H9 (cell line): ENCODE results near the gene DCANP1. TPM values are rescaled to one million over a fixed set of nuclear protein-coding genes. Genes with fewer than 3 reads are reported as not detected.

Experiments
- DNase-seq: peaks from one replicate; pipeline ENCODE4 v3.0.0-alpha.2; 2017
- H2AFZ ChIP-seq: one replicate; pipeline ENCODE4 v1.6.1; 2013; ENCODE audit warnings: mild to moderate bottlenecking, low read length, control low read depth, moderate library complexity
- H2AK5ac ChIP-seq: 2 replicates; pipeline ENCODE4 v1.6.1; 2013; ENCODE audit warnings: low read length, control low read depth, mixed read lengths; ENCODE audit not compliant: insufficient read length
- H2BK120ac ChIP-seq: one replicate; pipeline ENCODE4 v1.6.1; 2013; ENCODE audit warnings: low read depth, mild to moderate bottlenecking, low read length, control low read depth, inconsistent platforms; ENCODE audit not compliant: poor library complexity, severe bottlenecking
- H2BK12ac ChIP-seq: 2 replicates; pipeline ENCODE4 v1.6.1; 2013; ENCODE audit warnings: low read length, control low read depth, mixed read lengths, low read depth; ENCODE audit not compliant: insufficient read length
- H2BK15ac ChIP-seq: 2 replicates; pipeline ENCODE4 v1.6.1; 2013; ENCODE audit warnings: low read depth, low read length, control low read depth
- H2BK20ac ChIP-seq: one replicate; pipeline ENCODE4 v1.6.1; 2013; ENCODE audit warnings: low read depth, mild to moderate bottlenecking, low read length, control low read depth, inconsistent platforms; ENCODE audit not compliant: poor library complexity, severe bottlenecking
- H2BK5ac ChIP-seq: 2 replicates; pipeline ENCODE4 v1.6.1; 2013; ENCODE audit warnings: low read length, control low read depth, mixed read lengths; ENCODE audit not compliant: insufficient read length
- H3K14ac ChIP-seq: 2 replicates; pipeline ENCODE4 v1.6.1; 2013; ENCODE audit warnings: low read length, control low read depth; ENCODE audit not compliant: insufficient read depth
- H3K18ac ChIP-seq: 2 replicates; pipeline ENCODE4 v1.6.1; 2013; ENCODE audit warnings: low read depth, mild to moderate bottlenecking, mixed read lengths, low read length, control low read depth; ENCODE audit not compliant: insufficient read length
- H3K23ac ChIP-seq: 2 replicates; pipeline ENCODE4 v1.6.1; 2013; ENCODE audit warnings: low read length, control low read depth, mixed read lengths, low read depth; ENCODE audit not compliant: insufficient read length
- H3K23me2 ChIP-seq: 2 replicates; pipeline ENCODE4 v1.6.1; 2013; ENCODE audit warnings: low read depth, mild to moderate bottlenecking, mixed read lengths, low read length, control low read depth; ENCODE audit not compliant: insufficient read length, poor library complexity, severe bottlenecking
- H3K27ac ChIP-seq: 2 replicates; pipeline ENCODE4 v1.5.1; 2013; ENCODE audit warnings: low read length, control low read depth, mixed read lengths, low read depth; ENCODE audit not compliant: insufficient read length
- H3K27me3 ChIP-seq: 2 replicates; pipeline ENCODE4 v1.6.1; 2013; ENCODE audit warnings: low read length, control low read depth, inconsistent platforms; ENCODE audit not compliant: insufficient read depth
- H3K4ac ChIP-seq: 2 replicates; pipeline ENCODE4 v1.6.1; 2013; ENCODE audit warnings: low read depth, mild to moderate bottlenecking, control low read depth, inconsistent platforms, low read length, moderate library complexity
- H3K4me1 ChIP-seq: 2 replicates; pipeline ENCODE4 v1.6.1; 2013; ENCODE audit warnings: low read length, control low read depth, inconsistent platforms; ENCODE audit not compliant: insufficient read depth
- H3K4me2 ChIP-seq: 2 replicates; pipeline ENCODE4 v1.6.1; 2013; ENCODE audit warnings: low read length, control low read depth, mixed read lengths; ENCODE audit not compliant: insufficient read length, insufficient read depth
- H3K56ac ChIP-seq: 2 replicates; pipeline ENCODE4 v1.6.1; 2013; ENCODE audit warnings: low read depth, mild to moderate bottlenecking, mixed read lengths, low read length, control low read depth; ENCODE audit not compliant: insufficient read length
- H3K79me1 ChIP-seq: 2 replicates; pipeline ENCODE4 v1.6.1; 2013; ENCODE audit warnings: low read depth, mild to moderate bottlenecking, moderate library complexity, low read length, control low read depth, inconsistent platforms; ENCODE audit not compliant: insufficient read depth, poor library complexity, severe bottlenecking
- H3K79me2 ChIP-seq: 2 replicates; pipeline ENCODE4 v1.6.1; 2013; ENCODE audit warnings: low read length, control low read depth, inconsistent platforms; ENCODE audit not compliant: insufficient read depth
- H3K9ac ChIP-seq: 2 replicates; pipeline ENCODE4 v1.6.1; 2013; ENCODE audit warnings: low read length, control low read depth, mixed read lengths; ENCODE audit not compliant: insufficient read length; ENCODE audit errors: extremely low read depth
- H3K9me3 ChIP-seq: one replicate; pipeline ENCODE4 v1.6.1; 2013; ENCODE audit warnings: low read depth, low read length, inconsistent platforms; ENCODE audit not compliant: control insufficient read depth
- H3T11ph ChIP-seq: one replicate; pipeline ENCODE4 v1.6.1; 2013; ENCODE audit warnings: mild to moderate bottlenecking, low read length, control low read depth, inconsistent platforms
- H4K20me1 ChIP-seq: one replicate; pipeline ENCODE4 v1.6.1; 2013; ENCODE audit not compliant: control insufficient read depth, insufficient read length, insufficient read depth
- H4K5ac ChIP-seq: 2 replicates; pipeline ENCODE4 v1.6.1; 2013; ENCODE audit warnings: low read depth, mild to moderate bottlenecking, mixed read lengths, low read length, control low read depth; ENCODE audit not compliant: insufficient read length
- H4K8ac ChIP-seq: replicated peaks from 2 replicates; pipeline ENCODE4 v1.6.1; 2013; ENCODE audit warnings: low read length, control low read depth, mixed read lengths, low read depth; ENCODE audit not compliant: insufficient read length
- H4K91ac ChIP-seq: 2 replicates; pipeline ENCODE4 v1.6.1; 2013; ENCODE audit warnings: low read depth, mild to moderate bottlenecking, moderate library complexity, mixed read lengths, low read length, control low read depth; ENCODE audit not compliant: insufficient read length
- H3K27ac Mint-ChIP-seq, 3 experiments: 2 replicates in 2 of 3; 3 replicates in 1 of 3; pipeline ENCODE4 v1.8.0; 2020 to 2021; ENCODE audit warnings: mixed read lengths in 3 of 3, mild to moderate bottlenecking in 1 of 3, moderate library complexity in 1 of 3
- H3K27me3 Mint-ChIP-seq: 2 replicates; pipeline ENCODE4 v1.8.0; 2021; ENCODE audit warnings: low read depth, mild to moderate bottlenecking, moderate library complexity, mixed read lengths
- H3K36me3 Mint-ChIP-seq, 3 experiments: 2 replicates in 2 of 3; 3 replicates in 1 of 3; pipeline ENCODE4 v1.8.0; 2020 to 2021; ENCODE audit warnings: low read depth in 3 of 3, mixed read lengths in 3 of 3; ENCODE audit not compliant: insufficient read depth in 1 of 3
- H3K4me1 Mint-ChIP-seq, 2 experiments: 2 replicates each; pipeline ENCODE4 v1.8.0; 2020; ENCODE audit warnings: mixed read lengths in 2 of 2
- H3K4me3 Mint-ChIP-seq, 2 experiments: 2 replicates in 1 of 2; 3 replicates in 1 of 2; pipeline ENCODE4 v1.8.0; 2020 to 2021; ENCODE audit warnings: mild to moderate bottlenecking in 2 of 2, mixed read lengths in 2 of 2, moderate library complexity in 1 of 2
- H3K9me3 Mint-ChIP-seq, 2 experiments: 2 replicates in 1 of 2; 3 replicates in 1 of 2; pipeline ENCODE4 v1.8.0; 2020; ENCODE audit warnings: mild to moderate bottlenecking in 2 of 2, mixed read lengths in 2 of 2, moderate library complexity in 1 of 2
- CTCF ChIP-seq: fragments of 200-600 bp; sonication (generic); conservative IDR thresholded peaks from 3 replicates; pipeline ENCODE4 v1.8.0; 2021; ENCODE audit warnings: antibody characterized with exemption, mild to moderate bottlenecking
- WGBS: extraction: QIAGEN DNeasy Blood & Tissue Kit; methylation state at CpG from one replicate; pipeline ENCODE4 v1.1.7; 2013; ENCODE audit warnings: missing lambda C conversion rate, low lambda C conversion rate, mixed read lengths; ENCODE audit not compliant: insufficient read length; ENCODE audit errors: extremely low coverage; 5-methylcytosine and 5-hydroxymethylcytosine counted together
- total RNA-seq: library from RNA; stranded (reverse); gene quantifications from 2 replicates; pipeline ENCODE4 v1.2.1, GENCODE V29; 2021

The DCANP1 gene
- total RNA-seq, 1 experiment from 2014 or later: not detected

- H3K9me3 Mint-ChIP-seq: no peaks in the 10 kb centered on the region; a peak in 1 of 5 replicates
- no CpG with 5 or more reads among the region's 14 CpGs for WGBS
Measured at GRCh38 chr5:135445306-135445985, 1.7 kb downstream of the DCANP1 start.

More at GRCh38 chr5:135445306-135445985, 1.7 kb downstream of the DCANP1 start:
- Histone ChIP-seq H3K9me3 (no peaks in the 10 kb centered on the region), H3K56ac (no peak overlapping the region), H4K8ac (no peak overlapping the region), H2BK120ac (no peak overlapping the region), H3K4ac (no peak overlapping the region), H4K5ac (no peak overlapping the region), H3K9ac (no peak overlapping the region), H2BK5ac (no peak overlapping the region), H3K18ac (no peak overlapping the region), H3K79me1 (no peaks in the 10 kb centered on the region), H3K23ac (no peak overlapping the region), H3K4me2 (no peak overlapping the region), H2AK5ac (no peak overlapping the region), H4K20me1 (no peaks in the 10 kb centered on the region), H3K23me2 (no peaks in the 10 kb centered on the region), H2BK15ac (no peak overlapping the region), H3K14ac (no peak overlapping the region), H3K27ac (no peak overlapping the region), H3K27me3 (peaks cover 2% of the 10 kb centered on the region; the same call in 1 of the 2 replicates), H3K4me1 (no peaks in the 10 kb centered on the region), H2BK20ac (no peak overlapping the region), H3K79me2 (no peaks in the 10 kb centered on the region), H4K91ac (no peak overlapping the region), H2AFZ (no peak overlapping the region), H2BK12ac (no peak overlapping the region), H3T11ph (no peak overlapping the region)
- DNase-seq: peak; percentile 19
- no peak overlapping the region for H3K4me3 Mint-ChIP-seq
- no peak overlapping the region for H3K27ac Mint-ChIP-seq
- peaks cover 70% of the 10 kb centered on the region for H3K27me3 Mint-ChIP-seq
- no peaks in the 10 kb centered on the region for H3K36me3 Mint-ChIP-seq
- H3K4me1 Mint-ChIP-seq: peaks cover 12 to 14% of the 10 kb centered on the region in 2 experiments
- TF ChIP-seq CTCF: no peak
